ENCODE data around the gene ARSB.

The ARSB gene

DNA sequence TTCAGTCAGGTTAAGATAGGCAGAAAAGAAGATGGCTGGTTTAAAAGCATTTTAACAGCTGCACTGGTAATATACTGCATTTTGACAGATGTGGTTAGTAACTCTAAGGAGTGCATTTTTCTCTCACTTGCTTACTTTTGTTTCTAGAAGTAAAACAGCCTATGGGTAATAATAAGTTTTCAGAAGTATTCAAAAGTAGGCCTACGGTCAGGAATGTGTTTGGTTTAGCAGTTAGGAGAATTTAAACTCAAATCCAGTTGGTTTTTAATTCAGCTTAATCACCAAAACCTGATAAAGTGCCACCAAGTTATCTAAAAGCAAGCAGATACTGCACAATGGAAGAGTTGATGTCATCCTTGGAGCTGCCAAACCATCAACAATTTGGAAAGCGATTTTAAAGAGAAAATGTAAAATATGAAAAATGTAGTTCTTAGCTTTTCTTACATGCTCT, 160.3 kb downstream of the ARSB start:
- Histone ChIP-seq H3K9ac (ENCODE audit: low read length) (no peak overlapping the region), H2AFZ (ENCODE audit: low read length) (peak overlapping the region; percentile 66; the same call in 1 of the 2 replicates), H4K20me1 (ENCODE audit: insufficient read depth, low read length) (no peaks in the 10 kb centered on the region), H3K36me3 (ENCODE audit: insufficient read depth, low read length) (no peaks in the 10 kb centered on the region), H3K4me1 (ENCODE audit: insufficient read depth, low read length, severe bottlenecking) (peaks cover 26% of the 10 kb centered on the region), H3K79me2 (ENCODE audit: insufficient read depth, low read length) (no peaks in the 10 kb centered on the region), H3K4me2 (ENCODE audit: low read length) (no peak overlapping the region), H3K4me3 (ENCODE audit: low read depth, low read length, poor library complexity, severe bottlenecking) (no peak overlapping the region), H3K27me3 (ENCODE audit: insufficient read depth, low read length) (no peaks in the 10 kb centered on the region), H3K27ac (ENCODE audit: low read depth, low read length, poor library complexity, severe bottlenecking) (peak overlapping the region; percentile 37), H3K9me3 (ENCODE audit: low read length) (no peaks in the 10 kb centered on the region), H3K9me2 (ENCODE audit: low read depth, low read length) (no peaks in the 10 kb centered on the region), H3F3A (ENCODE audit: insufficient read depth, low read length) (no peaks in the 10 kb centered on the region; the same call in 1 of the 2 replicates)
- TF ChIP-seq CTCF (IDR thresholded peaks at IDR 0.05; ENCODE audit: low read length) (no peak), EZH2 (IDR thresholded peaks at IDR 0.05; ENCODE audit: borderline replicate concordance, low read length) (no peak)

GRCh38 chr5:78823196-78823595, 161.9 kb downstream of the ARSB start:
- H3K4me3 ChIP-seq (ENCODE audit: low read depth, low read length, poor library complexity, severe bottlenecking) = no peak overlapping the region
- H3K27ac ChIP-seq (ENCODE audit: low read depth, low read length, poor library complexity, severe bottlenecking) = no peak overlapping the region
- no peaks in the 10 kb centered on the region for H3K27me3 ChIP-seq (ENCODE audit: insufficient read depth, low read length)
- H3K79me2 ChIP-seq (ENCODE audit: insufficient read depth, low read length) = no peaks in the 10 kb centered on the region
- TF ChIP-seq CTCF (IDR thresholded peaks at IDR 0.05; ENCODE audit: low read length) = no peak
- TF ChIP-seq EZH2 (IDR thresholded peaks at IDR 0.05; ENCODE audit: borderline replicate concordance, low read length) = no peak
- H3K9ac ChIP-seq (ENCODE audit: low read length) = no peak overlapping the region
- no peaks in the 10 kb centered on the region for H4K20me1 ChIP-seq (ENCODE audit: insufficient read depth, low read length)
- H3K9me3 ChIP-seq (ENCODE audit: low read length) = no peaks in the 10 kb centered on the region
- no peaks in the 10 kb centered on the region for H3K36me3 ChIP-seq (ENCODE audit: insufficient read depth, low read length)
- H3K4me2 ChIP-seq (ENCODE audit: low read length) = no peak overlapping the region
- H2AFZ ChIP-seq (ENCODE audit: low read length) = no peak overlapping the region
- peaks cover 31% of the 10 kb centered on the region for H3K4me1 ChIP-seq (ENCODE audit: insufficient read depth, low read length, severe bottlenecking)
- H3K9me2 ChIP-seq (ENCODE audit: low read depth, low read length) = no peaks in the 10 kb centered on the region
- H3F3A ChIP-seq (ENCODE audit: insufficient read depth, low read length) = no peaks in the 10 kb centered on the region; the same call in 1 of the 2 replicates

DNA sequence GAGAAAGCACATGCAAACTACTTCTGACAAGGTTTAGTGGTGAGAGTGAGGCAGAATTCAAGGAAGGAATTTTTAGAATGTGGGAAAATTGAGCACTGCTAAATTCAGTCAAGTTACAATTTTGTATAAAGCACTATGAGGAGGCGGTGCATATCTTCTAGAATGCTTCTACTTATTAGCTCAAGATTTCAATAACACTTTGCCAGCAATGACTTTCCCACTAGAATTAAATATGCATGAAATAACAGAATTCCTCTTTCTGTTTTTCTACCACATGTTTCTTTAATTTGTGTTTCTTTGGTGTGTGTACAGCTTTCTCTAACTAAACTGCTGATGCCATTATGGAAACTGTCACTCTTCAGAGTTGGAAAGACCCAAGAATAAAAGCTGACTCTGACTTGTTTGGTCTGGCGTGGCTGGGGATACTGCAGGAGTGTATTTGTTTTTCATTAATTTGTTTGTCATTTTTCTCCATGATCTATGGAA, 163.5 kb downstream of the ARSB start:
- Histone ChIP-seq H2AFZ (ENCODE audit: low read length) (no peak overlapping the region), H3K79me2 (ENCODE audit: insufficient read depth, low read length) (no peaks in the 10 kb centered on the region), H3K27ac (ENCODE audit: low read depth, low read length, poor library complexity, severe bottlenecking) (no peak overlapping the region), H3K4me2 (ENCODE audit: low read length) (no peak overlapping the region), H3K9ac (ENCODE audit: low read length) (no peak overlapping the region), H4K20me1 (ENCODE audit: insufficient read depth, low read length) (no peaks in the 10 kb centered on the region), H3F3A (ENCODE audit: insufficient read depth, low read length) (no peaks in the 10 kb centered on the region; the same call in 1 of the 2 replicates), H3K4me3 (ENCODE audit: low read depth, low read length, poor library complexity, severe bottlenecking) (no peak overlapping the region), H3K9me2 (ENCODE audit: low read depth, low read length) (no peaks in the 10 kb centered on the region), H3K9me3 (ENCODE audit: low read length) (no peaks in the 10 kb centered on the region; the same call in 1 of the 2 replicates), H3K27me3 (ENCODE audit: insufficient read depth, low read length) (no peaks in the 10 kb centered on the region), H3K36me3 (ENCODE audit: insufficient read depth, low read length) (no peaks in the 10 kb centered on the region), H3K4me1 (ENCODE audit: insufficient read depth, low read length, severe bottlenecking) (peaks cover 21% of the 10 kb centered on the region)
- TF ChIP-seq CTCF (IDR thresholded peaks at IDR 0.05; ENCODE audit: low read length) (no peak), EZH2 (IDR thresholded peaks at IDR 0.05; ENCODE audit: borderline replicate concordance, low read length) (no peak)

Data from OCI-LY1 (cell line).